ENCODE data around the gene CCM2.

The CCM2 gene

GRCh38 chr7:45125193-45125904 is 125.3 kb downstream of the CCM2 start:
- no peaks in the 10 kb centered on the region for H3K27me3 ChIP-seq (ENCODE audit: control insufficient read depth in 1 of 2, insufficient read depth in 2 of 2, low read length in 2 of 2)
- H3K9ac ChIP-seq (ENCODE audit: low read depth in 1 of 2, low read length in 2 of 2), result no peak overlapping the region
- H3K4me1 ChIP-seq (ENCODE audit: control insufficient read depth in 1 of 2, insufficient read depth in 2 of 2, low read length in 2 of 2), result no peaks in the 10 kb centered on the region
- H3K27ac ChIP-seq (ENCODE audit: low read depth, low read length), result no peak overlapping the region
- H3K4me3 ChIP-seq (ENCODE audit: low read depth in 1 of 2, low read length in 2 of 2), result no peak overlapping the region
- H3K36me3 ChIP-seq (ENCODE audit: control insufficient read depth in 1 of 2, insufficient read depth in 2 of 2, low read length in 2 of 2), result no peaks in the 10 kb centered on the region
- H3K9me3 ChIP-seq (ENCODE audit: control insufficient read depth in 1 of 2, low read length in 2 of 2), result no peaks in the 10 kb centered on the region

Data from duodenal mucosa (tissue), 2 donors.